Measurements from ENCODE around the gene DNMT1. TPM values are rescaled to one million over a fixed set of nuclear protein-coding genes. Genes with fewer than 3 reads are reported as not detected.

DNMT1 gene
- total RNA-seq, 1 experiment from 2014 or later = 168 TPM

DNA sequence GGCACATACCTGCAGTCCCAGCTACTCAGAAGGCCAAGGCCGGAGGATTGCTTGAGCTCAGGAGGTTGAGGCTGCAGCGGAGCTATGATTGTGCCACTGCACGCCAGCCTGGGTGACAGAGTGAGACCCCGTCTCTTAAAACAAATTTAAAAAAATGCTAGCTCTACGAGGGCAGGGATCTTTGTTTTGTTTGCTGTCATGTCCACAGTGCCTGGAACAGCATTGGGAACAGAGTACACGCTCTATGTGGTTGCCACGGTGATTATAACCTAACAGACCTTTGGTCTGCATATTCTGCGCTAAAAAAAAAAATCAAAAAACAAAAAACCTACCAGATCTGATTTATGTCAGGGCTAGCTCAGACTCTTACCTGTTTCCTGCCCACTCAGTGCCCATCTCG is 110.8 kb downstream of the DNMT1 start:
- no peaks in the 10 kb centered on the region for H3K4me1 ChIP-seq (ENCODE audit: control insufficient read depth, insufficient read depth, low read length)
- ATAC-seq = no peak
- ChIA-PET CTCF (interaction anchor here (0.6 kb wide), 2 partner anchors 156 to 777 kb away, joined by 4 to 6 read pairs; no protein-coding TSS in a partner anchor), POLR2A (no interaction called here)
- in situ Hi-C loops (cut with HindIII; ENCODE audit: low pct_unique_long_range_greater_than_20kb, low sequenced_read_pairs) = no loop called here
- no peak overlapping the region for H3K4me3 ChIP-seq (ENCODE audit: low read depth in 2 of 2, low read length in 2 of 2)
- no peak overlapping the region for H3K27ac ChIP-seq (ENCODE audit: low read length)
- no TSS peak for BruUV-seq (replicated peaks)
- H3K9me3 ChIP-seq (ENCODE audit: control insufficient read depth, insufficient read depth, low read depth, low read length) = no peaks in the 10 kb centered on the region
- TF ChIP-seq POLR2AphosphoS5 (IDR thresholded peaks at IDR 0.05; ENCODE audit: low read depth, low read length) (no peak), SIN3A (IDR thresholded peaks at IDR 0.05; ENCODE audit: borderline replicate concordance, insufficient read depth, low read depth, low read length) (no peak), TCF7L2 (IDR thresholded peaks at IDR 0.05; ENCODE audit: low read depth, low read length) (no peak)
- TF ChIP-seq, protein P1, sequence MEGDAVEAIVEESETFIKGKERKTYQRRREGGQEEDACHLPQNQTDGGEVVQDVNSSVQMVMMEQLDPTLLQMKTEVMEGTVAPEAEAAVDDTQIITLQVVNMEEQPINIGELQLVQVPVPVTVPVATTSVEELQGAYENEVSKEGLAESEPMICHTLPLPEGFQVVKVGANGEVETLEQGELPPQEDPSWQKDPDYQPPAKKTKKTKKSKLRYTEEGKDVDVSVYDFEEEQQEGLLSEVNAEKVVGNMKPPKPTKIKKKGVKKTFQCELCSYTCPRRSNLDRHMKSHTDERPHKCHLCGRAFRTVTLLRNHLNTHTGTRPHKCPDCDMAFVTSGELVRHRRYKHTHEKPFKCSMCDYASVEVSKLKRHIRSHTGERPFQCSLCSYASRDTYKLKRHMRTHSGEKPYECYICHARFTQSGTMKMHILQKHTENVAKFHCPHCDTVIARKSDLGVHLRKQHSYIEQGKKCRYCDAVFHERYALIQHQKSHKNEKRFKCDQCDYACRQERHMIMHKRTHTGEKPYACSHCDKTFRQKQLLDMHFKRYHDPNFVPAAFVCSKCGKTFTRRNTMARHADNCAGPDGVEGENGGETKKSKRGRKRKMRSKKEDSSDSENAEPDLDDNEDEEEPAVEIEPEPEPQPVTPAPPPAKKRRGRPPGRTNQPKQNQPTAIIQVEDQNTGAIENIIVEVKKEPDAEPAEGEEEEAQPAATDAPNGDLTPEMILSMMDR (IDR thresholded peaks at IDR 0.05) = no peak
- TF ChIP-seq, protein P2, sequence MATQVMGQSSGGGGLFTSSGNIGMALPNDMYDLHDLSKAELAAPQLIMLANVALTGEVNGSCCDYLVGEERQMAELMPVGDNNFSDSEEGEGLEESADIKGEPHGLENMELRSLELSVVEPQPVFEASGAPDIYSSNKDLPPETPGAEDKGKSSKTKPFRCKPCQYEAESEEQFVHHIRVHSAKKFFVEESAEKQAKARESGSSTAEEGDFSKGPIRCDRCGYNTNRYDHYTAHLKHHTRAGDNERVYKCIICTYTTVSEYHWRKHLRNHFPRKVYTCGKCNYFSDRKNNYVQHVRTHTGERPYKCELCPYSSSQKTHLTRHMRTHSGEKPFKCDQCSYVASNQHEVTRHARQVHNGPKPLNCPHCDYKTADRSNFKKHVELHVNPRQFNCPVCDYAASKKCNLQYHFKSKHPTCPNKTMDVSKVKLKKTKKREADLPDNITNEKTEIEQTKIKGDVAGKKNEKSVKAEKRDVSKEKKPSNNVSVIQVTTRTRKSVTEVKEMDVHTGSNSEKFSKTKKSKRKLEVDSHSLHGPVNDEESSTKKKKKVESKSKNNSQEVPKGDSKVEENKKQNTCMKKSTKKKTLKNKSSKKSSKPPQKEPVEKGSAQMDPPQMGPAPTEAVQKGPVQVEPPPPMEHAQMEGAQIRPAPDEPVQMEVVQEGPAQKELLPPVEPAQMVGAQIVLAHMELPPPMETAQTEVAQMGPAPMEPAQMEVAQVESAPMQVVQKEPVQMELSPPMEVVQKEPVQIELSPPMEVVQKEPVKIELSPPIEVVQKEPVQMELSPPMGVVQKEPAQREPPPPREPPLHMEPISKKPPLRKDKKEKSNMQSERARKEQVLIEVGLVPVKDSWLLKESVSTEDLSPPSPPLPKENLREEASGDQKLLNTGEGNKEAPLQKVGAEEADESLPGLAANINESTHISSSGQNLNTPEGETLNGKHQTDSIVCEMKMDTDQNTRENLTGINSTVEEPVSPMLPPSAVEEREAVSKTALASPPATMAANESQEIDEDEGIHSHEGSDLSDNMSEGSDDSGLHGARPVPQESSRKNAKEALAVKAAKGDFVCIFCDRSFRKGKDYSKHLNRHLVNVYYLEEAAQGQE (IDR thresholded peaks at IDR 0.05; ENCODE audit: insufficient read depth in 1 of 2, low read depth in 2 of 2, low read length in 1 of 2) = no peak
- no peak for DNase-seq (ENCODE audit: low read depth, low spot score)
- intact Hi-C loops (cut with micrococcal nuclease; ENCODE audit: unreplicated experiment) = no loop called here
- H3K27me3 ChIP-seq (ENCODE audit: control insufficient read depth, insufficient read depth, low read length) = no peaks in the 10 kb centered on the region
- no peaks in the 10 kb centered on the region; the same call in 1 of the 2 replicates for H3K36me3 ChIP-seq (ENCODE audit: control insufficient read depth, insufficient read depth, low read length)

Small RNA genes within 50 kb of the gene (microRNA-seq; reads per million reads assigned to microRNA genes)
- not detected for gene MIR4322 (ENCODE audit: unreplicated experiment)

Other genes with a start within 250 kb of the DNMT1 start
- gene COL5A3, start 184.4 kb downstream of the DNMT1 start, total RNA-seq (2021; ENCODE audit: unreplicated experiment) = 0.18 TPM
- not detected for gene RDH8, start 181.5 kb downstream of the DNMT1 start, total RNA-seq (2021; ENCODE audit: unreplicated experiment)
- 17.4 TPM for gene SHFL, start 108.6 kb downstream of the DNMT1 start, total RNA-seq (2021; ENCODE audit: unreplicated experiment)
- 0.74 TPM for gene ANGPTL6, start 92.3 kb downstream of the DNMT1 start, total RNA-seq (2021; ENCODE audit: unreplicated experiment)
- gene PPAN, start 88.6 kb downstream of the DNMT1 start, total RNA-seq (2021; ENCODE audit: unreplicated experiment) = 63.3 TPM
- gene P2RY11, start 83.3 kb downstream of the DNMT1 start, total RNA-seq (2021; ENCODE audit: unreplicated experiment) = 12.5 TPM
- gene EIF3G, start 75.1 kb downstream of the DNMT1 start, total RNA-seq (2021; ENCODE audit: unreplicated experiment) = 233 TPM
- gene S1PR2, start 36.4 kb upstream of the DNMT1 start, total RNA-seq (2021; ENCODE audit: unreplicated experiment) = 2.9 TPM
- 62.8 TPM for gene MRPL4, start 57.3 kb upstream of the DNMT1 start, total RNA-seq (2021; ENCODE audit: unreplicated experiment)
- 136 TPM for gene ICAM1, start 76.2 kb upstream of the DNMT1 start, total RNA-seq (2021; ENCODE audit: unreplicated experiment)
- gene ICAM4, start 92.0 kb upstream of the DNMT1 start, total RNA-seq (2021; ENCODE audit: unreplicated experiment) = 2.8 TPM
- gene ICAM5, start 95.0 kb upstream of the DNMT1 start, total RNA-seq (2021; ENCODE audit: unreplicated experiment) = 19.5 TPM
- 1.3 TPM for gene ZGLP1, start 114.9 kb upstream of the DNMT1 start, total RNA-seq (2021; ENCODE audit: unreplicated experiment)
- 25.5 TPM for gene FDX2, start 121.1 kb upstream of the DNMT1 start, total RNA-seq (2021; ENCODE audit: unreplicated experiment)
- 55.6 TPM for gene RAVER1, start 138.6 kb upstream of the DNMT1 start, total RNA-seq (2021; ENCODE audit: unreplicated experiment)
- gene ICAM3, start 144.7 kb upstream of the DNMT1 start, total RNA-seq (2021; ENCODE audit: unreplicated experiment) = 10.5 TPM
- 104 TPM for gene TYK2, start 185.6 kb upstream of the DNMT1 start, total RNA-seq (2021; ENCODE audit: unreplicated experiment)
- gene CDC37, start 208.6 kb upstream of the DNMT1 start, total RNA-seq (2021; ENCODE audit: unreplicated experiment) = 162 TPM
- gene PDE4A, start 225.6 kb upstream of the DNMT1 start, total RNA-seq (2021; ENCODE audit: unreplicated experiment) = 25.8 TPM